Measurements from ENCODE around the gene BRD8. TPM values are rescaled to one million over a fixed set of nuclear protein-coding genes. Genes with fewer than 3 reads are reported as not detected.

Gene BRD8
- total RNA-seq, 4 donors from 2014 or later = 47.1 to 66.0 (median 50.2) TPM

DNA sequence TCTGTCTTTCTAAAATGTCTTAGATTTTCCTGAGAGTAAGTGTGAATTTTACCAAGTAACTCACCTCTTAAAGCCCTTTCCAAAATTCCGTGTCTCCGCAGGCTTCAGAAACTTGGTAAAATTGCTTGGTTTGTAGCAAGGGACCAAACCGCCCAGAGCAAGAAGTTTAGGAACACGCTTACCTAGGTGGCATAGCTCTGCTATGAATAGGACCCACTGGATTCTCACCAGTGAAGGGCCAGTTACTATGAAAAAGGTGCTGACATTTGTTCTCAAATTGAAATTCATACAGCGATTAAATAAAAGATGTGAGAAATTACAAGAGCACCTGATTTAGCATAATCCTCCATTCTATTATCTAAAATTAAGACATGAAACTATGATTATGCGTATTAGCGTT lies 45.9 kb downstream of the BRD8 start:
- WGBS, 2 donors = 91 to 92% methylated on average over 7 of the region's 7 CpGs
- no peak for TF ChIP-seq POLR2A (IDR thresholded peaks at IDR 0.05)
- no peak for TF ChIP-seq CTCF (IDR thresholded peaks at IDR 0.05)
- DNase-seq (ENCODE audit: low spot score in 2 of 2) = no peak
- H3K27me3 ChIP-seq = no peaks in the 10 kb centered on the region
- H3K4me3 ChIP-seq = no peak overlapping the region
- H3K4me1 ChIP-seq = peaks cover 0 to 7% (median 0%) of the 10 kb centered on the region in 4 donors
- H3K27ac ChIP-seq = no peak overlapping the region
- no peaks in the 10 kb centered on the region for H3K9me3 ChIP-seq
- H3K36me3 ChIP-seq = no peaks in the 10 kb centered on the region

DNA sequence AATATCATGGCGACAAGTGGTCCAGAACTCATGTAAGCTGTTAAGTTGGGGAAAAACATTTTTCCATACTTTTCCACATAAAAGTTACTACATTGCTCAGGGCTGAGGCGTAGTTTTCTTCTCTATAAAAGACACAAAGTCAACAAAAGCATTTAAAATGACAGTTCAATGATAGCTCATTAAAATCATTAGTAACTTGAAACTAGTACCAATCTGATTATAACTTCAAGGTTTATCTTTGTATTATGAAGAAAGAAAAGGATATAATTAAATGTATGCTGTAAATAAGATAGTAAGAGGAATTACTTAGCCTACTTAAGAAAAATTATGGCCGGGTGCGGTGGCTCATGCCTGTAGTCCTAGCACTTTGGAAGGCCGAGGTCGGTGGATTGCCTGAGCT lies 49.1 kb downstream of the BRD8 start:
- no peaks in the 10 kb centered on the region for H3K9me3 ChIP-seq
- no peak for DNase-seq (ENCODE audit: low spot score in 2 of 2)
- no peak overlapping the region for H3K4me3 ChIP-seq
- peaks cover 0 to 7% (median 0%) of the 10 kb centered on the region in 4 donors for H3K4me1 ChIP-seq
- TF ChIP-seq POLR2A (IDR thresholded peaks at IDR 0.05) = no peak
- TF ChIP-seq EP300 (IDR thresholded peaks at IDR 0.05) = no peak
- TF ChIP-seq CTCF (IDR thresholded peaks at IDR 0.05) = no peak
- 88 to 91% methylated on average over 6 of the region's 6 CpGs for WGBS, 2 donors
- H3K27me3 ChIP-seq = no peaks in the 10 kb centered on the region
- no peak overlapping the region for H3K27ac ChIP-seq
- no peaks in the 10 kb centered on the region for H3K36me3 ChIP-seq

GRCh38 chr5:138128334-138128733 lies 50.1 kb downstream of the BRD8 start:
- Histone ChIP-seq H3K27ac (no peak overlapping the region), H3K36me3 (no peaks in the 10 kb centered on the region), H3K4me1 (peaks cover 0 to 7% (median 0%) of the 10 kb centered on the region in 4 donors), H3K4me3 (no peak overlapping the region), H3K9me3 (no peaks in the 10 kb centered on the region), H3K27me3 (no peaks in the 10 kb centered on the region)
- TF ChIP-seq EP300 (IDR thresholded peaks at IDR 0.05) (no peak), CTCF (IDR thresholded peaks at IDR 0.05) (no peak), POLR2A (IDR thresholded peaks at IDR 0.05) (no peak)
- DNase-seq (ENCODE audit: low spot score in 2 of 2) = no peak
- 40 to 48% methylated on average over 5 of the region's 5 CpGs for WGBS, 2 donors

GRCh38 chr5:138115254-138115653 lies 63.2 kb downstream of the BRD8 start:
- peaks cover 0 to 4% of the 10 kb centered on the region in 2 donors for H3K27me3 ChIP-seq
- H3K36me3 ChIP-seq = no peaks in the 10 kb centered on the region
- no peak overlapping the region for H3K27ac ChIP-seq
- H3K4me3 ChIP-seq = no peak overlapping the region
- H3K4me1 ChIP-seq = no peaks in the 10 kb centered on the region
- TF ChIP-seq POLR2A (IDR thresholded peaks at IDR 0.05) (no peak), EP300 (IDR thresholded peaks at IDR 0.05) (no peak)
- no peak for DNase-seq (ENCODE audit: low spot score in 2 of 2)
- H3K9me3 ChIP-seq = no peaks in the 10 kb centered on the region

GRCh38 chr5:138111937-138112336 lies 66.5 kb downstream of the BRD8 start:
- WGBS, 2 donors = 58 to 62% methylated on average over 1 of the region's 1 CpG
- no peaks in the 10 kb centered on the region for H3K36me3 ChIP-seq
- no peak for DNase-seq (ENCODE audit: low spot score in 2 of 2)
- H3K4me3 ChIP-seq = no peak overlapping the region
- no peaks in the 10 kb centered on the region for H3K9me3 ChIP-seq
- H3K4me1 ChIP-seq = no peaks in the 10 kb centered on the region
- H3K27ac ChIP-seq = no peak overlapping the region
- no peak for TF ChIP-seq EP300 (IDR thresholded peaks at IDR 0.05)
- H3K27me3 ChIP-seq = peaks cover 0 to 4% of the 10 kb centered on the region in 2 donors

- TF ChIP-seq CTCF (IDR thresholded peaks at IDR 0.05) = no peak
- TF ChIP-seq EP300 (IDR thresholded peaks at IDR 0.05) = no peak
- TF ChIP-seq POLR2A (IDR thresholded peaks at IDR 0.05) = no peak
- H3K36me3 ChIP-seq = no peaks in the 10 kb centered on the region
- no peak overlapping the region for H3K27ac ChIP-seq
- H3K4me3 ChIP-seq = no peak overlapping the region
- 68 to 73% methylated on average over 4 of the region's 4 CpGs for WGBS, 2 donors
- DNase-seq (ENCODE audit: low spot score in 2 of 2) = no peak
- no peaks in the 10 kb centered on the region for H3K9me3 ChIP-seq
- H3K4me1 ChIP-seq = no peaks in the 10 kb centered on the region
- H3K27me3 ChIP-seq = peaks cover 0 to 4% of the 10 kb centered on the region in 2 donors
Measured at GRCh38 chr5:138111181-138111580, 67.2 kb downstream of the BRD8 start.

Data from tibial nerve (tissue), 4 donors.